ENCODE results near the gene DOP1B. TPM values are rescaled to one million over a fixed set of nuclear protein-coding genes. Genes with fewer than 3 reads are reported as not detected.

The DOP1B gene
- total RNA-seq, 1 donor from 2014 or later: 26.1 TPM

GRCh38 chr21:36205962-36206361 lies 49.3 kb downstream of the DOP1B start:
- Histone ChIP-seq H3K36me3 (ENCODE audit: insufficient read depth, low read length) (no peaks in the 10 kb centered on the region), H3K9ac (ENCODE audit: low read length) (no peak overlapping the region), H3K4me1 (ENCODE audit: insufficient read depth, low read length) (peaks cover 62% of the 10 kb centered on the region), H3K9me3 (ENCODE audit: insufficient read depth, low read depth, low read length) (no peaks in the 10 kb centered on the region), H3K27me3 (ENCODE audit: insufficient read depth, low read length) (no peaks in the 10 kb centered on the region), H3K4me3 (ENCODE audit: insufficient read depth, low read depth, low read length) (no peak overlapping the region), H2AFZ (ENCODE audit: low read depth, low read length) (no peak overlapping the region), H4K20me1 (ENCODE audit: insufficient read depth, low read length) (no peaks in the 10 kb centered on the region), H3K79me2 (ENCODE audit: insufficient read depth, low read length) (no peaks in the 10 kb centered on the region), H3K27ac (ENCODE audit: low read depth, low read length) (no peak overlapping the region), H3K4me2 (ENCODE audit: low read length) (no peak overlapping the region)
- Mint-ChIP-seq H3K4me1 (ENCODE audit: low read depth, unreplicated experiment) (peaks cover 49% of the 10 kb centered on the region), H3K36me3 (ENCODE audit: low read depth, unreplicated experiment) (peaks cover 2% of the 10 kb centered on the region), H3K27ac (ENCODE audit: unreplicated experiment) (no peak overlapping the region), H3K9me3 (ENCODE audit: unreplicated experiment) (no peaks in the 10 kb centered on the region), H3K4me3 (ENCODE audit: unreplicated experiment) (no peak overlapping the region), H3K27me3 (ENCODE audit: low read depth, unreplicated experiment) (no peaks in the 10 kb centered on the region)
- no peak for TF ChIP-seq CTCF (IDR thresholded peaks at IDR 0.05; ENCODE audit: insufficient read depth, low read depth, low read length)
- no peak for TF ChIP-seq EZH2 (IDR thresholded peaks at IDR 0.05; ENCODE audit: insufficient read depth, low read length)
- no peak for FAIRE-seq
- no peak for DNase-seq (ENCODE audit: low read depth)

Other genes with a start within 250 kb of the DOP1B start
- gene SETD4, start 96.3 kb upstream of the DOP1B start, total RNA-seq: 14.8 and 16.0 TPM in 2 replicates
- gene CBR1, start 86.8 kb upstream of the DOP1B start, total RNA-seq: 20.3 and 21.3 TPM in 2 replicates
- 2.3 and 2.8 TPM in 2 replicates for gene CBR3, start 21.7 kb upstream of the DOP1B start, total RNA-seq
- 27.5 and 29.2 TPM in 2 replicates for gene MORC3, start 163.4 kb downstream of the DOP1B start, total RNA-seq
- gene CHAF1B, start 228.6 kb downstream of the DOP1B start, total RNA-seq: 2.8 and 3.0 TPM in 2 replicates

Measured in astrocyte (in vitro differentiated cells and primary cell).